Hepatocyte (in vitro differentiated cells): ENCODE measurements around the gene GINS1. TPM values are rescaled to one million over a fixed set of nuclear protein-coding genes. Genes with fewer than 3 reads are reported as not detected.
A peak's percentile ranks its signal among the peaks of the same experiment; 100 is the strongest.

Experiments used
- DNase-seq: peaks from one replicate; pipeline ENCODE4 v3.0.0-alpha.2; 2016; ENCODE audit warnings: low spot score
- H2AFZ ChIP-seq: fragments of 200-600 bp; sonication (generic); 2 replicates; pipeline ENCODE4 v1.6.0; 2016; ENCODE audit warnings: antibody characterized with exemption, mild to moderate bottlenecking
- H3K27ac ChIP-seq: fragments of 200-600 bp; sonication (generic); 2 replicates; pipeline ENCODE4 v1.5.1; 2016; ENCODE audit warnings: mild to moderate bottlenecking
- H3K27me3 ChIP-seq: fragments of 200-600 bp; sonication (generic); 2 replicates; pipeline ENCODE4 v1.6.1; 2016
- H3K36me3 ChIP-seq: fragments of 200-600 bp; sonication (generic); replicated peaks from 2 replicates; pipeline ENCODE4 v1.5.1; 2016; ENCODE audit warnings: low read depth; ENCODE audit not compliant: insufficient read depth
- H3K4me1 ChIP-seq: fragments of 200-600 bp; sonication (generic); 2 replicates; pipeline ENCODE4 v1.5.1; 2016; ENCODE audit warnings: mild to moderate bottlenecking, moderate library complexity; ENCODE audit not compliant: insufficient read depth
- H3K4me2 ChIP-seq: fragments of 200-600 bp; sonication (generic); 2 replicates; pipeline ENCODE4 v1.6.0; 2016
- H3K4me3 ChIP-seq: fragments of 200-600 bp; sonication (generic); 2 replicates; pipeline ENCODE4 v1.5.1; 2016; ENCODE audit warnings: mild to moderate bottlenecking
- H3K79me2 ChIP-seq: fragments of 200-600 bp; sonication (generic); 2 replicates; pipeline ENCODE4 v1.6.0; 2017; ENCODE audit warnings: mild to moderate bottlenecking
- H3K9me2 ChIP-seq: fragments of 200-600 bp; sonication (generic); replicated peaks from 2 replicates; pipeline ENCODE4 v1.6.0; 2017; ENCODE audit warnings: mild to moderate bottlenecking; ENCODE audit not compliant: insufficient read depth
- H3K9me3 ChIP-seq: fragments of 200-600 bp; sonication (generic); 2 replicates; pipeline ENCODE4 v1.5.1; 2016; ENCODE audit warnings: low read depth, mild to moderate bottlenecking
- H4K20me1 ChIP-seq: fragments of 200-600 bp; sonication (generic); 2 replicates; pipeline ENCODE4 v1.6.0; 2016; ENCODE audit warnings: mild to moderate bottlenecking; ENCODE audit not compliant: insufficient read depth, poor library complexity, severe bottlenecking
- CTCF ChIP-seq: fragments of 200-600 bp; sonication (generic); IDR thresholded peaks from 2 replicates; pipeline ENCODE4 v1.5.1; 2016; ENCODE audit warnings: antibody characterized with exemption, mild to moderate bottlenecking; ENCODE audit not compliant: poor library complexity
- EZH2 ChIP-seq: fragments of 200-600 bp; sonication (generic); IDR thresholded peaks from 2 replicates; pipeline ENCODE4 v1.6.1; 2016; ENCODE audit warnings: antibody characterized with exemption, mild to moderate bottlenecking, borderline replicate concordance
- EZH2phosphoT487 ChIP-seq: fragments of 200-600 bp; sonication (generic); IDR thresholded peaks from one replicate; pipeline ENCODE4 v1.6.1; 2018; ENCODE audit warnings: antibody characterized with exemption, mild to moderate bottlenecking, low read depth, moderate library complexity; ENCODE audit not compliant: unreplicated experiment, severe bottlenecking
- WGBS: methylation state at CpG from one replicate; pipeline ENCODE4 v1.1.6; 2016; ENCODE audit warnings: low lambda C conversion rate; ENCODE audit errors: missing lambda C conversion rate; 5-methylcytosine and 5-hydroxymethylcytosine counted together
- polyA plus RNA-seq: library from polyadenylated mRNA; unstranded; fragments of >200 nt; fragmentation: Nextera tagmentation; extraction: Ambion mirVana; gene quantifications from 2 replicates; pipeline ENCODE4 v1.2.1, GENCODE V29; 2016
- total RNA-seq: library from RNA; depleted of rRNA; stranded (reverse); fragments of >200 nt; gene quantifications from 2 replicates; pipeline ENCODE4 v1.2.3, GENCODE V29; 2014

GINS1 gene
- total and polyA plus RNA-seq, 2 experiments from 2014 or later, result 6.5 to 7.6 TPM

GRCh38 chr20:25424536-25424935, 17.1 kb downstream of the GINS1 start:
- no peak for DNase-seq

GRCh38 chr20:25437153-25437581, 29.7 kb downstream of the GINS1 start:
- H3K9me2 ChIP-seq, result no peaks in the 10 kb centered on the region
- no peak overlapping the region for H2AFZ ChIP-seq
- TF ChIP-seq CTCF (no peak), EZH2phosphoT487 (no peak), EZH2 (no peak)
- peak; percentile 23 for DNase-seq
- no peak overlapping the region for H3K4me3 ChIP-seq
- H3K9me3 ChIP-seq, result no peaks in the 10 kb centered on the region
- H3K27ac ChIP-seq, result peak overlapping the region; percentile 81
- no peaks in the 10 kb centered on the region for H3K27me3 ChIP-seq
- no peaks in the 10 kb centered on the region for H3K79me2 ChIP-seq
- no peaks in the 10 kb centered on the region for H3K36me3 ChIP-seq
- H3K4me2 ChIP-seq, result peak overlapping the region; percentile 52
- WGBS, result 23% methylated on average over 4 of the region's 4 CpGs
- no peaks in the 10 kb centered on the region for H4K20me1 ChIP-seq
- no peaks in the 10 kb centered on the region for H3K4me1 ChIP-seq

More at GRCh38 chr20:25424536-25424935, 17.1 kb downstream of the GINS1 start:
- Histone ChIP-seq H3K4me1 (no peaks in the 10 kb centered on the region), H3K27ac (no peak overlapping the region), H3K79me2 (no peaks in the 10 kb centered on the region), H3K36me3 (no peaks in the 10 kb centered on the region), H3K9me2 (no peaks in the 10 kb centered on the region), H3K4me2 (no peak overlapping the region), H3K4me3 (no peak overlapping the region), H3K9me3 (no peaks in the 10 kb centered on the region), H2AFZ (no peak overlapping the region), H4K20me1 (no peaks in the 10 kb centered on the region), H3K27me3 (no peaks in the 10 kb centered on the region)
- WGBS, result 94% methylated on average over 3 of the region's 3 CpGs
- no peak for TF ChIP-seq CTCF
- TF ChIP-seq EZH2, result no peak
- TF ChIP-seq EZH2phosphoT487, result no peak

DNA sequence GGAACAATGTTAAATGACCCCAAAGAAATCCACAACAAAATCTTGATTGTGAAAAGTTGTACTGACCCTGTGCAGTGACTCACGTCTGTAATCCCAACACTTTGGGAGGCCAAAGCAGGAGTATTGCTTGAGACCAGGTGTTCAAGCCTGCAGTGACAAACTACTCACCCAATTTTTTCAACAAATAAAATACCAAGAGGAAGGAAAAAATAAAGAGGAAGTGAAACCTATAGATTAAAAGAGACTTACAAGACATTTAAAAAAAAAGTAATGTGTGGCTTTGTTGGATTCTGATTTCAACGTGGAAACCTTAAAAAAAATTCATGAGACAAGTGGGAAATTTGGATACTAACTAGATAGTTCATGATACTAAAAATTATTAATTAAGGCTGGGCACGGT, 31.9 kb downstream of the GINS1 start:
- no peaks in the 10 kb centered on the region for H3K9me3 ChIP-seq

More for the DNA sequence above, 31.9 kb downstream of the GINS1 start:
- H3K4me2 ChIP-seq, result no peak overlapping the region
- 90% methylated on average over 3 of the region's 3 CpGs for WGBS
- TF ChIP-seq CTCF (no peak), EZH2 (no peak), EZH2phosphoT487 (no peak)
- H4K20me1 ChIP-seq, result no peaks in the 10 kb centered on the region
- H3K27ac ChIP-seq, result no peak overlapping the region
- no peaks in the 10 kb centered on the region for H3K79me2 ChIP-seq
- H3K36me3 ChIP-seq, result no peaks in the 10 kb centered on the region
- no peak overlapping the region for H2AFZ ChIP-seq
- no peaks in the 10 kb centered on the region for H3K4me1 ChIP-seq
- no peaks in the 10 kb centered on the region for H3K27me3 ChIP-seq
- DNase-seq, result no peak
- no peak overlapping the region for H3K4me3 ChIP-seq
- H3K9me2 ChIP-seq, result no peaks in the 10 kb centered on the region
